Stimulated activated CD4-positive, alpha-beta T cell treated with anti-CD3 and anti-CD28 coated beads, Interleukin-15, amount 100 ng/mL, for 48 hours (primary cell): Measurements from ENCODE around the gene NR3C1.
"Not testable (repeated sequence)": the region's sequence is repeated elsewhere in the genome, so short reads cannot be mapped to it uniquely, and the experiment has no call there.

Experiments used
- DNase-seq, 2 donors: peaks; one replicate each; pipeline ENCODE4 v3.0.0-alpha.2; 2020; ENCODE audit warnings: low read depth in 2 of 2

The NR3C1 gene

DNA sequence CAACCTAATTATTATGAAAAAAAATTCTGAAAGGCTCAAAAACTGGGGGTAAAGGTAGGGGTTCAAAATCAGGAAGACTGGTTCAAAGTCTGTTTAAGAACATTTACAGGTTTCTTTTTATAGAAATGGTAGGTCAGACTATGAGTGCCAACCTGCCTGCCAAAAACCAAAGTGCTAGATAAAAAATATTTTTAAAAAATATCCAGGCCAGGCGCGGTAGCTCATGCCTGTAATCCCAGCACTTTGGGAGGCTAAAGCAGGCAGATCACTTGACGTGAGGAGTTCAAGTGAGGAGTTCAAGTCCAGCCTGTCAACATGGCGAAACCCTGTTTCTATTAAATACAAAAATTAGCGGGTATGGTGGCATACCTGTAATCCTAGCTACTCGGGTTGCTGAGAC, 67.0 kb downstream of the NR3C1 start:
- DNase-seq = no peak

DNA sequence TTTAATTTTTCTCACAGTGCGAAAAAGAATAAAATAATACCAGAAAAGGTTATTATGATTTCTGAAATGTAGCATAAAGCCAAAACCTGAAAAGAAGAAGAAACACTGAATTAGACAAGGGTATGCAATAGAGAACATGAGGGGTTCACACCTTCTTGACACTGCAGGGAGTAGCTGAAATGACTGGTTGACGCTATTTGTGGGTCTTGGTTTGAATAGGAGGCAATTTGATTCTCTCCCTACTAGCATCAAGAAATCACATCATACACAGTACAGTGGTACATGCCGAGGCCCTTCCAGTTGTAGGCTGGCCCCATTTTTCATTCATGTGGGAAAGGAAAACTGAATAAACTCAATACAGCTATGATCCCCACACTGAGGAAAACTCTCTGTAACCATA, 68.6 kb downstream of the NR3C1 start:
- no peak for DNase-seq

DNA sequence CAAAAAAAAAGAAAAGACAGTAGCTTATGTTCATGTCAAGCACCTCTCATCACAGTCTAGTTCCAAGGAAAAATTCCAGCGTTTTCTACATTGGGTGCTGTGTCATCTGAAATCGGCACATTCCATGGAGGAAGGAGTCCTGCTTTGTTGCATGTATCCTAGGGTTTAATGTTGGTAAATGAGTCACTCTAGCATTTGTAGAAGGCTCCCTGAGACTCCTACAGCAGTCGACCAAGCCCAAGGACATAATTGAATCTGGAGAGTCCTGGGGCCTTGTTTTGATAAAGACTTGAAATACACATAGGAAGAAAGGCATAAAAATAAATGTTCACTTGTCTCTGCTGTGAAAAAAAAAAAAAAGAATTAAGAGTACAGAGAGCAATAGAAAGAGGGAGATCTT, 69.1 kb downstream of the NR3C1 start:
- DNase-seq = not testable (repeated sequence)

DNA sequence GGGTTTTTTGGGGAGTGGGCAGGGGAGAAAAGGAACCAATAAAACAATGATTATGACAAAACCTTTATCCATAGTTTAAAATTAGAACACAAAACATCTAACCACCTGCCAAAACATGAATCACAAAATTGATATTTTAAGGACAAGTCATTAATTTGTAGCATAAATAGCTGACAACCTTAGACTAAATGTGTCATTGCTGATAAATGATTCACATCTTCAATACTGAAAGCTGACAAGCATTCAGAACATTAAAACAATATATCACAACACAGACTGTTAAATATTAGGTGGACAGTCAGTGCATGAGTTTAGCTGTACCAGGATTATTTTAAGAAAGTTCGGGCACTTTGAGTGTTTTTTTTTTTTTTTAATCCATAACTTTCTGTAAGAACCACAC, 71.5 kb downstream of the NR3C1 start:
- DNase-seq = no peak

DNA sequence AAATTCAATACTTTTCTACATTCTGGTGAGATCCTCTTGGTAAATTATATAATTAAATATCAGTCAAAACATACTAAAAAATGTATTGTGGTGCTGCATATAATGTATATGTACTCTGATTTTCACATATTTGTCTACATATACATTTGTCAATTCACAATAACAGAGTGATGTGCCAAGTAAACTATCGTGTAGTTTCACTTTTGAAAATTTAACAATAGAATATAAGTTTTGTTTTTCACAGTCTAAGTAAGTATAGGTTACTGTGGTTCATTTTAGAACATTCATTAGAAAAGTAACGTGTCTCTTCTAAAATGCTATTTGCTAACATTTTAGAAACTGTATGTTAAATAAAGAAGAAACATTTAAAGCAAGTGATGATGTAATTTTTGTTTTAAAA, 73.6 kb downstream of the NR3C1 start:
- DNase-seq = no peak

DNA sequence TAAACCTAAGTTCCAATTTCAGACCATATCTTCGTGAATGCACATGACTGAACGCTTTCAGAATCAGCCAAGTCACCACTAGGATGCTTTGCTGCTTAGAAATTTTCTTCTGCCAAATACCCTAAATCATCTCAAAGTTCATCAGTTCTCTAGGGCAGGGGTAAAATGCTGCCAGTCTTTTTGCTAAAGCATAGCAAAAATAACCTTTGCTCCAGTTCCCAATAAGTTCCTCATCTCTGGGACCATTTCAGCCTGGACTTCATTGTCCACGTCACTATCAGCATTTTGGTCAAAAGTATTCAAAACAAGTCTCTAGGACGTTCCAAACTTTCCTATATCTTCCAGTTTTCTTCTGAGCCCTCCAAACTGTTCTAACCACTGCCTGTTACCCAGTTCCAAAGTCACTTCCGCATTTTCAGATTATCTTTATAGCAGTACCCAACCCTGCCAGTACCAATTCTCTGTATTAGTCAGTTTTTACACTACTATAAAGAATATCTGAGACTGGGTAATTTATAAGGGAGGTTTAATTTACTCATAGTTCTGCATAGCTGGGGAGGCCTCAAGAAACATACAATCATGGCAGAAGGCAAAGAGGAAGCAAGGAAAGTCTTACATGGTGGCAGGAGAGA, 74.8 kb downstream of the NR3C1 start:
- no peak for DNase-seq

DNA sequence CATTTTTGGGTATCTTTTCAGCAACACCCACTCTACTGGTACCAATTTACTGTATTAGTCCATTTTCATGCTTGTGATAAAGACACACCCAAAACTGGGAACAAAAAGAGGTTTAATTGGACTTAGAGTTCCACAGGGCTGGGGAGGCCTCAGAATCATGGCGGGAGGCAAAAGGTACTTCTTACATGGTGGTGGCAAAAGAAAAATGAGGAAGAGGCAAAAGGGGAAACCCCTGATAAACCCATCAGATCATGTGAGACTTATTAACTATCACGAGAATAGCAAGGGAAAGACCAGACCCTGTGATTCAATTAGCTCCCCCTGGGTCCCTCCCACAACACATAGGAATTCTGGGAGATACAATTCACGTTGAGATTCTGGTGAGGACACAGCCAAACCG, 78.4 kb downstream of the NR3C1 start:
- DNase-seq = not testable (repeated sequence)

DNA sequence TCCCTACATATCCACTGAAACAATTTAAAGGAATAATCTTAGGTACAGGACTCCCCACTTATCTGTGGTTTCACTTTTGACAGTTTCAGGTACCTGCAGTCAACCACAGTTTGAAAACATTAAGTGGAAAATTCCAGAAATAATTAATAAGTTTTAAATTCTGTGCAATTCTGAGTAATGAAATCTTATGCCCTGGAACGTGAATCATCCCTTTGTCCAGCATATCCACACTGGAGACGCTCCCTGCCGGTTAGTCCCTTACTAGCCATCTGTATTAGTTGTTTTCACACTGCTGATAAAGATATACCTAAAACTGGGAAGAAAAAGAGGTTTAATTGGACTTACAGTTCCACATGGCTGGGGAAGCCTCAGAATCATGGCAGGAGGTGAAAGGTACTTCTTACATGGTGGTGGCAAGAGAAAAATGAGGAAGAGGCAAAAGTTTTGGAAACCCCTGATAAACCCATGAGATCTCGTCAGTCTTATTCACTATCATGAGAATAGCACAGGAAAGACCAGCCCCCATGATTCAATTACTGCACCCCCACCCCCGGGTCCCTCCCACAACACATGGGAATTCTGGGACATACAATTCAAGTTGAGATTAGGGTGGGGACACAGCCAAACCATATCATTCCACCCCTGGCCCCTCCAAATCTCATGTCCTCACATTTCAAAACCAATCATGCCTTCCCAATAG, 80.4 kb downstream of the NR3C1 start:
- DNase-seq = not testable (repeated sequence)

DNA sequence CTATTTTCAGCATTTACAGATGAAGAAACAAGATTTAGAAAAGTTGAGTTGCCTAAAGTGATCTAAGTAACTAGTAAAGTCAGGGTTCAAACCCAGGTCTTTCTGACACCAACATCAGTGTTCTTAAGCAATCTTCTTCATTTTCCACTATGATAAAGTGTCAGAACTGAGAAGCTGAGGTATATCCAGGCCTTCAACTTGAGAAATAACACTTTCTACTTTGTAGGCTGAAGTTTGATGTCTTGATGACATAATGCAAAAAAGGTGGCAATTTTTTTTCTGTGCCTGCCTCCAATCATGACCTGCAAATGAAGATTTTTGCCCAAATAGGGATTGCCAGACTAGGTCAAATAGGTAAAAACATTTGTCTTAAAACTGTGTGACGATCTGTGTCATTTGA, 81.3 kb downstream of the NR3C1 start:
- no peak for DNase-seq

DNA sequence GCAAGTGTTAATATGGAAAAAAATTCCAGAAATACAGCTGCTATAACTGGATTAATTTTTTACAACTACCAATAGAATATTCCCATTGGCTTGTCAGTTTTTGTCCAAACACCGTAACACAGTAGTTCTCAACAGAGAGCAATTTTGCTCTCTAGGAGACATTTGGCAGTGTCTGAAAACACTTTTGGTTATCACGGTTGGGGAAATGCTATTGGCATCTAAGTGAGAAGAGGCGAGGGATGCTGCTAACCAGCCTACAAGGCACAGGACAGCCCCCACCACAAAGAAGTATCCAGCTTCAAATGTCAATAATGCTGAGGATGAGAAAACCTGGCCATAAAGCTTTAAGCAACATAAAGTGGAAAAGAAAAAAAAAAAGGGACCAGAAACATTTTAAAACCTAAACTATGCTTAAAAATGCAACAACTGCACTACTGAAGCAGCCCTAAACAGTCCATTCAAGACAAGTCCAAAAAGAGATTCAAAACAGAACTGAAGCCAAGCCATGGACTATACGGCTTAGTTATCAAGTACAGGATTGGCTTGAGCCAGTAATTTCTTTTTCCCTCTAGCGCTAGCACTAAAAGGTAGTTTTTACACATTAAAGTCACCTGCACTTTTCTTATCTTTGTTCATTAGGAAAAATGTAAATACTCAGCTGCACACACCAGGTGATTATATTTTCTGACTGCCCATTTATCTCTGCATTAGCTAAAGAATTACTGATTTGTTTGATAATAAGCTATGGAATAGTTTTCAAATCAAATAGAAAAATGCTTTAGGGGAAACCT, 83.9 kb downstream of the NR3C1 start:
- no peak for DNase-seq

DNA sequence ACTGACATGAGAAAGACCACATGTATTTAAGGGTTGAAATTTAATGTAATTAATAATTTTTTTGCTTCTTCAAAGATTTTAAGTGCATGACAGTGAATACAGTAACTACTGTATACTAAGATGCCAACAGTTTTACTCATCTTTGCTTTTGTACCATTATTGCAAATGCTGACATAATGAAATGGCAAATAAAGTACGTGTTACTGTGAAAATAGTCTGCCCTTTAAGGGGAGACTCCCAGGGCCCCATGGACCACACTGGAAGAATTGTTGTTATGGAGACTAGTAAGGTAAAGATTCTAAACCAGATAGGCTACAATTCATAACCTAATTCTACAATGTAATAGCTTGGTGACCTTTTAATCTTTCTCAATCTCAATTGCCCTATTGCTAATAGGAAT, 84.7 kb downstream of the NR3C1 start:
- no peak for DNase-seq

DNA sequence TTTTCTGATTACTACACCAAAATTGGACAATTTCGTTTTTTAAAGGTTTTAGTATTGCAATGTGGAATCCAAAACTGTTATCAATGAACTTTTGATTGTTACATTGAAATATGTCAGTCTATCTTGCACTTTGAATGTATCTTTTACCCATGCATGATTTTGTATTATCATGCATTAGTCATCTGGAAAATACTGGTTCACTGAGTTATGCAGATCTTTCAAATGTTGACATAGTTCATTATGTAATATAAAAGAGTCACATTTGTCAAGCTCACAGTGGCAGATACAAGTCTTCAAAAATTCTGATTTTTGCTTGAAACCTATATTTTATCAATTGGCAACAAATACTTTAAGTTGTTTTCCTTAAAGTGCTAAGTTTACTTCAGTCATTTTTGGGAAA, 85.2 kb downstream of the NR3C1 start:
- DNase-seq = no peak

DNA sequence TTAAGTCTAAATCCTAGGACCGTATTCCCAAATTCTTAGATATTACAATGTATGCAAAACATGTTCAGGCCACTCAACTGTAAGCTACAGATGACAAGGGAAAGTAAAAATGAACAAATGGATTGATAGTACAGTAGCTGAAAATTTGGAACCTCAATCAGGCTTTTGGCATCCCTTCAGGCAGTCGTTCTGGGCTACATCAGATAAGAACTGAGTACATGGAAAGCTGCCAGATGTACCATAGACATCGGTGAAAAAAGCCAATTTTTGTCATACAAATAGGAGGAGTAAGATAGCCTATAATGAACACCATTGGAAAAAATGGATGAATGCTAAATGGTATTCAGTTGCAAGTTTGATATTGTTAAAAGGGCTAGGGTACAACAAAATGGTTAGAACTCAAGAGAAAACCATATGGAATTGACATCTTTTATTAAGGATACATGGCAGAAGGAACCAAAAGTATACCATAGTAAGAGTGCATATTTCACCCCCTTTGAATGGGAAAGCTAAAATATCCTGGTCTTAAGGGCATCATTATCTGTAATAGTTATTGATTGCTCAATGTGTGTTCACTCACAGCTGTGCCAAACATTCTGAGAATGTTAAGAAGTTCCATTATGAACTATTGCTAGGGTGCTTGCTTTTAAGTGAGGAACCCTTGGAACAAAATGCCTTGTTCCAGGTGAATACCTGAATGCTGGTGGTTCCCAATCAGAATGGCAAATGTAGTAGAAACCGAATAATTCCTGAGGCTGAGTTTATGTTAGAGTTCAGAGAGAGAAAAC, 86.4 kb downstream of the NR3C1 start:
- DNase-seq = no peak

DNA sequence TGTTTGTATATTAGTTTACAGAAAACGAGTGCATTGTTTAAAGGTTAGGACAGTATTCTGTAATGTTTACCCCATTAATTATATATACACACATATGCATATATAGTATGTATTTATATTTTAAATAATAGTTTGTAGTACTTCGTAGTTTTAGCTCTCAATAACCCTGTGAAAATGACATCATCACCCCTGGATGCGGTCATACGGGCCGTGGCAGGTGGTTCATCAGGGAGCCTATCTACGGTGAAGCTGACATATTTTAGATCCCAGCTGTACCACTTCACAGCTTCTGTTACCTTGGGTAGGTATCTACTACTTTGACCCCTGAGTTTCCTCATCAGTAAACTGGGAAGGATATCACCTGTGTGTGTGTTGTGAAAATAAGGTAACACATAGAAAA, 87.1 kb downstream of the NR3C1 start:
- DNase-seq = no peak

DNA sequence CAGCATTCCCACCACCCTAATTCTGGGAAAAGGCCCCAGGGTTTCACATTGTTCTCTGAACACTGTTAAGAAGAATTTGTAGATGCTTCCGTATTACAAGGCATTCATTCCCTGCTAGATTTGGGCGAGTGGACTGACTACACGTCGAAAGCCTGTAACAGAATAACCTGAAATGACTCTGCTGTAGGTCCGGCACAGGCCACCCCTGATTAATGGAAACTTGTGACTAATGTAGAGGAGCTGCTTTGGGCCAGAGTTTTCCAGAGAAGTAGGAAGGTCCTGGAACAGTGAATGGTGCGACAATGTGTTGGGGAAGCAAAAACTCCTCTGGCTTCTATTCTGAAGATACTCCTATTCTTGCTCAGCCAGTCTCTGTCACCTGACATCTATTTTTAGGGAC, 87.6 kb downstream of the NR3C1 start:
- DNase-seq = no peak

DNA sequence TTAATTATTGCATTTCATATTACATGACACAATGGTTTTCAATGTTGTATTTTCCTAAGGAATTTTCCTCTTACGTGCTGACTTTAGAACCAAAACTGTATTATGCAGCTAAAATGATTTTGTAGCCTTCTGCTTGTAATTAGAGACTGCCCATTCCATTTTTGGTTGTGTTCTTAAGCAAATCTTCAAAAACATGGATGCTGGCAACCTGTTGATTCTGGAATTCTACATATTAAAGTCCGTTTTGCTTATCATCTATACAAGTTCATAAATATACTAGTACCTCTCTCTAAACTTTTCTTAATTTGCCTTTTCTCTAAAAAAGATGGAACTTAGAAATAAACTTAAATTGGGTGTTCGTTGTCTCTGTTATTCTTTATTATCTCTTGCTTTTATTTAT, 88.3 kb downstream of the NR3C1 start:
- no peak for DNase-seq

DNA sequence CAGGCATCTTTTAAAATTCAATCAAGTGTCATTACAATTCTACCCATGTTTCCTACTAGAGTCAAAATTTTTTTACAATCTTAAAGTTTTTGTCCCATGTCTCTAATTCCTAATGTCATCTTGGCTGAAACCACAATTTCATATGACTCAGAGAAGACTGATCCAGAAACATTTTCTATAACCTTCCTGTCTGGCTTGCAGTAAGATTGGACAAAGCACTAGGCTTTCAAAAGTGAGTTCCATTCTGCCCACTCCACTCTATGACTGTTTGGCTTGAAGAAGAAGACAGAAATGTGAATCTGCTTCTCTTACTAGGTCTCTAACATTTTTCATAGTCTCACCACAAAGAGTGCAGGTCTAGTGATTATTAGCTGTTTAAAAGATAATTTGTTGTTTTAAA, 88.8 kb downstream of the NR3C1 start:
- no peak for DNase-seq

DNA sequence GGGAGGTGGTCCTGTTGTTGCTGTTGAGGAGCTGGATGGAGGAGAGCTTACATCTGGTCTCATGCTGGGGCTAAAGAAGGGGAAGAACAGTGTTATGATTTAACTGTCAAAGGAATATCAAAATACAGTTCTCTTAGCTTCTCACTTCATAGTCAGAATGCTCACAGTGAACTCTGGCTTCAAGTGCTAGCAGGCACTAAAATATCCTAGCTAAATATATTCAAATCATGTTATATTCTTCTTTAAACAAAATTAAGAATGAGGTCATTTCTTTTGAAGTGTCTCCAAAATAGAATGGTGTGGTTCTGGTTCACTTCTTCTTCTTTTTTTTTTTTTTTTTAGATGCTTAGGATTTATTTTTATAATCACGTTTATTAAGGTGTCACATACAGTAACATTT, 89.4 kb downstream of the NR3C1 start:
- no peak for DNase-seq

DNA sequence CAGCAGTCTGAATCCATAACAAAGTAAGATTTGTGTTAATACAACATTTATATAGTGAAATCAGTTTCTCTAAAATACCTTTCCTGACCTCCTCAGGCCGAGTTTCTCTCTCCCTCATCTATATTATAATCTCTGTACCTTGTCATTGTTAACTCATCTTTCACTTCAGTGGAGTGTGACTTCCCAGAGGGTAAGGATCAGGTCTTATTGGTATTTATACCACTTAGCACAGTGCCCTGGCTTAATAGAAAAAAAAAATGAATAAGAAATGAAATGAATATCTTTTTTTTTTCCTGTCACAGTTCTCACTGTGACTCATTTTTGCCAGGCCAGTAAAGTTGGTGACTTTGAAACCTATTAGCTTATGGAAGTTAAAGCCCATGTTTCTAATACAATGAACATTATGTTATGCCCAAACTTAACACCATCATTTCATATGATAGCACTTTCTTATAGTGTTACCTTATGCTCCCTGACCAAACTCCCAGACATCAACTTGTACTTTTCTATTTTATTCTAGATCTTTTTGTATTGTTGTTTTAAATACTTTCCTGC, 90.1 kb downstream of the NR3C1 start:
- DNase-seq = no peak

DNA sequence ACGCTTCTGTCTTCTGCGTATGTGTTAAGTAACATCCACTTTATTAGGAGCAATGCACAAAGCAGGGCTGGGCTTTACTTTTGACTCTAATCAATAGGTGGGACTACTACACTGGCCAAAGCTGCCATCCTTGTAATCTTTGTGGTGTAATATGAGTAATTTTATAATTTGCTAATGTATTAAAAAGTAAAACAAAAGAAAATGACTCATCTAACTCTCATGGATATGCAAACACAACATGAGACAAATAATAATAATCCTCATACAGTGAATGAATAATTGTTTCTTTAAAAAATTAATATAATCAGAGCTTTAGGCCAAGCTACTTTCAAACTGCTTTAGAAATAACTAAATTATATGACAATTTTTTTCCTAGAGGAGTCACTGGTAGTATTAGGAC, 90.7 kb downstream of the NR3C1 start:
- DNase-seq = no peak

DNA sequence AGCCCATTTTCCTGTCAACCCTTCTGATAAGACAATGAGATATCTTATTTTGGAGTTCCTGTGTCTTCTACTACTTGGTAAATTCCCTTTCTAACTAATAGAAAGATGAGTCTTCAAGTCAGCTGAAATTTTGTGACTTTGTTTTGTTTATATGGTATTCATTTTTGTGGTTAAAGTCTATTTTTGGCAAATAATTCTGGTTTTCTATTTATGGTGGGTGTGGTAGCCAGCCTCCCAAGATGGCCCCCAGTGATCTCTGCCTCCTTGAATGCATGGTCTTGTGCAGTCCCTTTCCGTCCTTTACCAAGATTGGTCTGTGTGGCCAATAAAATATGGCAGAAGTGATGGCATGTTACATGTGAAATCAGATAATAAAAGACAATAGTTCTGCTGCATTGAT, 91.5 kb downstream of the NR3C1 start:
- DNase-seq = no peak

DNA sequence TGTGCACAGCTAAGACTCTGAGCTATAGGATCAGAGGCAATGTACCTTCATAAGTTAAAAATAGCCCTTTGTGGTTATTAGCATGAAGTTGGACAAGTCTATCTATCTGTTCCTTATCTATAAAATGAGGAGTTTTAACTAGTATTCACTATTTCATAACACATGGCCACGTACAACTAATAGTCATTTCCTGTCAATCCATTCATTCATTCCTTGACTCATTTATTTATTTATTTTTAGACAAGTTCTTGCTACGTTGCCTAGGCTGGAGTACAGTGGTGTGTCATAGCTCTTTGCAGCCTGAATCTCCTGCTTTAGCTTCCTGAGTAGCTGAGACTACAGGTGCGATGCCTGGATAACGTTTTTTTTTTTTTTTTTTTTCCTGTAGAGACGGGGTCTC, 92.1 kb downstream of the NR3C1 start:
- DNase-seq = no peak
